Measurements from ENCODE around the gene FCN1.

FCN1 gene

DNA sequence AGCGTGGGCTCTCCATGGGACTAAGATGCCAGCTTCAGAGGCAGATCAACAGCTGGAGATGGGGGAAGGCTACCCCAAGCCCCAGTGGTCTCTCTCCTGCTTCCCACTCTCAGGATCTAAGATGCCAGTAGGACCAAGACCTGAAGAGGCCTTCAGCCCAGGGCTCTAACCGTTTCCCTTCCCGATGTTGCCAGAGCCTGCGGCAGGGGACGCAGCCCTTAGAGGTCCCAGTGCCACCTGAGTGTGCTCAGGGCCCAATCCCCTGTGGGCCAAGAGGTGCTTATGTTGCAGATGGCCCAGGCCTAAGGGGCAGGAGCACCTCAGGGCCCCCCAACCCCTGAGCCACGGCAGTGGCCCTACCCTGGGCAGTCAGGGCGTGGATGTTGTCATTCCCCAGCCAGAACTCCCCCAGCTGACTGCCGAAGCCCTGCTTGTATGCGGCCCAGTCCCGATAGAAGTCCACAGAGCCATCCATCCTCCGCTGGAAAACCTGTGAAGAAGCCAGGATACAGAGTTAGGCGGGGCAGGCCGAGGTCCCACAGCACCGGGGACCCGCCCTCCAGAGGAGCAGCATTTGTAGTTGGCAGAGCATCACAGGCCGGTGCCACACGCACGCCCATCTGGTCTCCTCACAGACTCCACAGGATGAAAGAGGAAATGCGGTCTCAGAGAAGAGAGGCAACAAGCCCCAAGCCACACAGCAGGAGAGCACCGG lies 5.4 kb downstream of the FCN1 start:
- in situ Hi-C loops (cut with HindIII; ENCODE audit: low pct_ligation_motif_present, low sequenced_read_pairs), result no loop called here
- Histone ChIP-seq H3K27ac (no peak overlapping the region), H3K27me3 (replicated peaks) (no peaks in the 10 kb centered on the region), H3K36me3 (replicated peaks) (no peaks in the 10 kb centered on the region), H3K4me3 (ENCODE audit: low read depth, low read length) (no peak overlapping the region)
- no peak for DNase-seq
- TF ChIP-seq, protein P1, sequence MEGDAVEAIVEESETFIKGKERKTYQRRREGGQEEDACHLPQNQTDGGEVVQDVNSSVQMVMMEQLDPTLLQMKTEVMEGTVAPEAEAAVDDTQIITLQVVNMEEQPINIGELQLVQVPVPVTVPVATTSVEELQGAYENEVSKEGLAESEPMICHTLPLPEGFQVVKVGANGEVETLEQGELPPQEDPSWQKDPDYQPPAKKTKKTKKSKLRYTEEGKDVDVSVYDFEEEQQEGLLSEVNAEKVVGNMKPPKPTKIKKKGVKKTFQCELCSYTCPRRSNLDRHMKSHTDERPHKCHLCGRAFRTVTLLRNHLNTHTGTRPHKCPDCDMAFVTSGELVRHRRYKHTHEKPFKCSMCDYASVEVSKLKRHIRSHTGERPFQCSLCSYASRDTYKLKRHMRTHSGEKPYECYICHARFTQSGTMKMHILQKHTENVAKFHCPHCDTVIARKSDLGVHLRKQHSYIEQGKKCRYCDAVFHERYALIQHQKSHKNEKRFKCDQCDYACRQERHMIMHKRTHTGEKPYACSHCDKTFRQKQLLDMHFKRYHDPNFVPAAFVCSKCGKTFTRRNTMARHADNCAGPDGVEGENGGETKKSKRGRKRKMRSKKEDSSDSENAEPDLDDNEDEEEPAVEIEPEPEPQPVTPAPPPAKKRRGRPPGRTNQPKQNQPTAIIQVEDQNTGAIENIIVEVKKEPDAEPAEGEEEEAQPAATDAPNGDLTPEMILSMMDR (IDR thresholded peaks at IDR 0.05; ENCODE audit: low read depth, low read length, missing control alignments), result no peak

DNA sequence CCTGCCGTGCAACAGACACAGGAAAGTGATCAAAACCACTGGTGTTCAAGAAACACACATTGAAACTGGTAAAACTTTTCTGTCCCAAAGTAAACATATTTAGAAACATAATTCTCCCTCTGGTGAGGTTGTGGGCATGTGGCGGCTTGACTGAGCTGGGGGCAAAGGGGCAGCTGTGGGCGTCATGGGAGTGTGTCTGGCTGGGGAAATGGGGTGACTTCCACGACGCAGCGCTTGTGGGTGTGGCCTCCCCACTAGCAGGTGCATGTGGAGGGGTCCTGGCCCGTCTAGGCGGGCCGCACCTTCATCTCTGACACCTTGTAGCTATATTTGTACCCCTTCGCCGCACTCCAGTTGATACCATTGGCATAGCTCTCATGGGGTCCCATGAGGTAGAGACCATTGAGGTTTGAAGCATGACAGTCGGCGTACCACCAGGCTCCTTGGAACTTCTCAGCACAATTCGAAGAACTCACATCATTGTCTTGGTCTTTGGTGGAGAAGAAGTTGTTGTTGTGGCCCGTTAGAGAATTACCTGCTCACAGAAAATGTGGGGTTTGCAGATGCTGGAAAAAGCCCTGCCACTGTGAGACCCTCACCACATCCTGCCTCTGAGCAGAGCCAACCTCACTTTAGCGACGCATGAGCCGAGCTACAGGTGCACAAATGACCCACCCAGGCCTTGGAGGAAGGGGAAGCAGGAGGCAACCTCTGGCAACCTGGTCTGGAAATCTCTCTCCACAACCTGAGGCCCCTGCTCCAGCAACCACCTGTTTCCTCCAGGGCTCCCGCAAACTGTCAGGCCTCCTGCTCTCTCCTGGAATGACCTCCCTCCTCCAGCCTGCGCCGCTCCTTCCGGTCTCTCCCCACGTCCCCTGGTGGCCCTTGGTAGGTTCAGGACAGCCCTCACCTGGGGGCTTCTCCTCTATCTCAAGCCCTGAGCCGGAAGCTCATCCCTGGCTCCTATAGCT lies 7.9 kb downstream of the FCN1 start:
- DNase-seq, result no peak
- TF ChIP-seq, protein P1 (IDR thresholded peaks at IDR 0.05; ENCODE audit: low read depth, low read length, missing control alignments), result no peak
- H3K27me3 ChIP-seq (replicated peaks), result no peaks in the 10 kb centered on the region
- no peak overlapping the region for H3K27ac ChIP-seq
- H3K36me3 ChIP-seq (replicated peaks), result no peaks in the 10 kb centered on the region
- H3K4me3 ChIP-seq (ENCODE audit: low read depth, low read length), result no peak overlapping the region
- in situ Hi-C loops (cut with HindIII; ENCODE audit: low pct_ligation_motif_present, low sequenced_read_pairs), result no loop called here

DNA sequence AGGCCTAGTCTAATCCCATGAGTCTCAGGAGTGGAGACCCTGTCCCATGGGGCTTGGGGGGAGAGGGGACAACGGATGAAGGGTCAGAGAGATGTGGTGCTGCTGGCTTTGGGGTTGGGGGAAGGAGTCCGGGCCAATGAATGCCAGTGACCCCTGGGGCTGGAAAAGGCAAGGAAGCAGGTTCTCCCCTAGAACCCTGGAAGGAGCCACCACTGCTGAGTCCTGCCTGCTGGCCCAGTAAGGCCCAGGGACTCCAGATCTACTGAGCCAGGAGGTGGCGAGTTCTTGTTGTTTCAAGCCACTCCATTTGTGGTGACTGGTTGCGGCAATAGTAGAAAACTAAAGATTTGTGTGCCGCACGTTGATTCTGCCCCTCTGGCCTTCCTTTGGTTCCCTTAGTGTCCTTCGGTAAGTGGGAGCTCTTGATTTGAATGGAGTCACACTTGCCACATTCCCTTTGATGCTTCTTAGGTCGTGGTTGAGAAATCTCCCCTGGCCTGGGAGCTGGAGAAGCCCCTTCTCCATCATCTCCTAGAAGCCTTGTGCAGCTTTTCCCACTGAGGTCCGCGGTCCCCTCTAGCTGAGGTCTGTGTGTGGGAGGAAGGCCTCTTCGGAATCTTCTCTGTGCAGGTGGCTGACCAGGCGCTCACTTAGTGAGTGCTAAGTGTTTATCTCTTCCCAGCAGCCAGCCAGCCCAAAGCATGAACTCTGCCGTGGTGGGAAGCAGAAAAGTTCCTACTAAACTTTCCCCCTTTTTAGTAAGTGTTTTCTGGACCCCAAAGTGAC lies 9.0 kb downstream of the FCN1 start:
- DNase-seq, result no peak
- no peak overlapping the region for H3K27ac ChIP-seq
- H3K36me3 ChIP-seq (replicated peaks), result no peaks in the 10 kb centered on the region
- in situ Hi-C loops (cut with HindIII; ENCODE audit: low pct_ligation_motif_present, low sequenced_read_pairs), result no loop called here
- H3K4me3 ChIP-seq (ENCODE audit: low read depth, low read length), result no peak overlapping the region
- TF ChIP-seq, protein P1 (IDR thresholded peaks at IDR 0.05; ENCODE audit: low read depth, low read length, missing control alignments), result no peak
- H3K27me3 ChIP-seq (replicated peaks), result no peaks in the 10 kb centered on the region

DNA sequence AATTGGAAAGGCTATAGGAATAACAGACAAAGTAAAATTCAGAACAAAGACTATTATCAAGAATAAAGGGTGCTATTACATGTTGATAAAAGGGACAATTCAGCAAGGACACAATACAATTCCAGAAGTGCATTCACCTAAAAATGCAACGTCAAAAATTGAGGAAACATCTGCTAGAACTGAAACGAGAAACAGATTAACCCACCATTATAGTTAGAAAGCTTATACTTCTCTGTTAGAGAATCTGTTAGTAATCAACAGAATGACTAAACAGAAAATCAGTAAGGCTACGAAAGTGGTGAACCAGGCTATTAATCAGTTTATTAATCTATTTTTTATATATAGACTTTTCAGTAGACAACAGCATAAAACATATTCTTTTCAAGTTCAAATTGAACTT lies 14.8 kb downstream of the FCN1 start:
- H3K4me3 ChIP-seq (ENCODE audit: low read depth, low read length), result no peak overlapping the region
- DNase-seq, result no peak
- in situ Hi-C loops (cut with HindIII; ENCODE audit: low pct_ligation_motif_present, low sequenced_read_pairs), result no loop called here
- H3K36me3 ChIP-seq (replicated peaks), result no peaks in the 10 kb centered on the region
- H3K27me3 ChIP-seq (replicated peaks), result peaks cover 1% of the 10 kb centered on the region
- TF ChIP-seq, protein P1 (IDR thresholded peaks at IDR 0.05; ENCODE audit: low read depth, low read length, missing control alignments), result no peak
- no peak overlapping the region for H3K27ac ChIP-seq

DNA sequence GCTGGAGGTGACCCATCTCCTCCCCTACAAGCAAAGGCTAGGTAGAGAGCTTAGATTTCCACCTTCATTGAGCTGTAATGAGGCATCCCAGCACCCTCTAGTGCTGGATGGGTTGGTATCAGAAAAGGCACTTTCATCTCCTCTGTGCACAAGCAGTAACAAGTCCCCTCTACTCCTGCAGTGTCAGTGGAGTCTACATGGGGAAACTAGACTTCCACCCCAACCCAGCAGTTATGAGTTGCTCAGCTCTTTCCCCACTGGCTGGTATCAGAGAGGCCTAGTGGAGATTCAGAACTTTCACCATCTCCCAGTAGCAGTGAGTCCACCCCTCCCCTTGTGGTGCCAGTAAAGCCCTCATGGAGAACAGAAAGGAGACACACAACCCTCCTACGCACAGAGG lies 17.9 kb downstream of the FCN1 start:
- Histone ChIP-seq H3K36me3 (replicated peaks) (no peaks in the 10 kb centered on the region), H3K4me3 (ENCODE audit: low read depth, low read length) (no peak overlapping the region), H3K27ac (no peak overlapping the region), H3K27me3 (replicated peaks) (peaks cover 1% of the 10 kb centered on the region)
- TF ChIP-seq, protein P1 (IDR thresholded peaks at IDR 0.05; ENCODE audit: low read depth, low read length, missing control alignments), result no peak
- in situ Hi-C loops (cut with HindIII; ENCODE audit: low pct_ligation_motif_present, low sequenced_read_pairs), result no loop called here
- DNase-seq, result no peak
